Right lobe of liver (tissue), 4 donors: Measurements from ENCODE around the gene EDC4.
A peak's percentile ranks its signal among the peaks of the same experiment; 100 is the strongest.

ENCODE experiments used
- POLR2A ChIP-seq: fragments of 450-650 bp; IDR thresholded peaks from one replicate; pipeline ENCODE4 v1.6.1; 2017; ENCODE audit warnings: antibody characterized with exemption, mild to moderate bottlenecking
- TF ChIP-seq, protein P1 (sequence below), 4 donors: fragments of 200-600 bp in 3 of 4; fragments of 450-650 bp in 1 of 4; IDR thresholded peaks; one replicate each; pipeline versions ENCODE4 v1.5.1 to v1.8.0; 2016 to 2022; ENCODE audit warnings: antibody characterized with exemption in 4 of 4, mild to moderate bottlenecking in 2 of 4
- donor health status: DM: no; HTN: no; CAD: no.
- donor health status: DM: no; HTN: no; CAD: no.
- donor health status: DM: no; HTN: yes; CAD: no.

DNA sequence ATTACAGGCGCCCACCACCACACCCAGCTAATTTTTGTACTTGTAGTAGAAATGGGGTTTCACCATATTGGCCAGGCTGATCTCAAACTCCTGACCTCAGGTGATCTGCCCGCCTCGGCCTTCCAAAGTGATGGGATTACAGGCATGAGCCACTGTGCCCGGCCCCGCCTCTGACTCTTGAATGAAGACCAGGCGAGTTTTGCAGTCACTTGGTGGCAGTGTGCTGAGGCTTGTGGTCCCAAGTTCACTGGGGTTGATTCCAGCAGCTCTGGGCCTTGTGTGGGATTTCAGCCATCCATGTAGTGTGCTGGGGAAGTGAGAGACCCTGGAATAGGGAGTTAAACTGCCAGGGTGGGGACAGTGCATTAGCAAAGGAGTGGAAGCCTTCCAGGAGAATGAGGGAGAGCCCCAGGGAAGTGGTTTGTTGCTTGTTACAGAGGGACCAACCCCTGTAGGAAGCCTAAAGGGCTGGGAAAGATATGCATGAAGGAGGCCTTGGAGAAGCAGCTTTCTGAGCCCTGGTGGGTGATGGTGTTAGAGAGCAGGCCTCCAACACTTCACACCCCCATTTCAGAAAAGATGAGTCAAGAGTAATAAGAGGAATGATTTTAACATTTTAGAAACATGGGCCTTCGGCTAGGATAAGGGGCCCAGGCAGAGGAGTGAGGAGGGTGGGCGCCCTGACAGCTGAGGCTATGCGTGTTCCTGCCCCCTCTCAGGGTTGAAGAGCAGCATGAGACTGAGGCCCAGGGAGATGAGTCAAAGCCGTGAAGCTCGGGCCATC lies 34.7 kb downstream of the EDC4 start:
- TF ChIP-seq, protein P1, sequence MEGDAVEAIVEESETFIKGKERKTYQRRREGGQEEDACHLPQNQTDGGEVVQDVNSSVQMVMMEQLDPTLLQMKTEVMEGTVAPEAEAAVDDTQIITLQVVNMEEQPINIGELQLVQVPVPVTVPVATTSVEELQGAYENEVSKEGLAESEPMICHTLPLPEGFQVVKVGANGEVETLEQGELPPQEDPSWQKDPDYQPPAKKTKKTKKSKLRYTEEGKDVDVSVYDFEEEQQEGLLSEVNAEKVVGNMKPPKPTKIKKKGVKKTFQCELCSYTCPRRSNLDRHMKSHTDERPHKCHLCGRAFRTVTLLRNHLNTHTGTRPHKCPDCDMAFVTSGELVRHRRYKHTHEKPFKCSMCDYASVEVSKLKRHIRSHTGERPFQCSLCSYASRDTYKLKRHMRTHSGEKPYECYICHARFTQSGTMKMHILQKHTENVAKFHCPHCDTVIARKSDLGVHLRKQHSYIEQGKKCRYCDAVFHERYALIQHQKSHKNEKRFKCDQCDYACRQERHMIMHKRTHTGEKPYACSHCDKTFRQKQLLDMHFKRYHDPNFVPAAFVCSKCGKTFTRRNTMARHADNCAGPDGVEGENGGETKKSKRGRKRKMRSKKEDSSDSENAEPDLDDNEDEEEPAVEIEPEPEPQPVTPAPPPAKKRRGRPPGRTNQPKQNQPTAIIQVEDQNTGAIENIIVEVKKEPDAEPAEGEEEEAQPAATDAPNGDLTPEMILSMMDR (IDR thresholded peaks at IDR 0.05), result peak in 1 of 4 donors; percentile 27
- TF ChIP-seq POLR2A, result no peak
